ENCODE results near the gene NECAB2.

NECAB2 gene

GRCh38 chr16:83972256-83973008 is 4.4 kb downstream of the NECAB2 start:
- ATAC-seq (replicated peaks), result no peak
- DNase-seq, result no peak
- H3K27ac Mint-ChIP-seq, result no peak overlapping the region

GRCh38 chr16:83973077-83973476 is 5.0 kb downstream of the NECAB2 start:
- no peak for DNase-seq
- peaks cover 3 to 12% of the 10 kb centered on the region in 2 donors for H3K4me1 Mint-ChIP-seq
- H3K4me3 Mint-ChIP-seq, result no peak overlapping the region
- H3K27ac Mint-ChIP-seq, result no peak overlapping the region
- peaks cover 3% of the 10 kb centered on the region in 2 donors for H3K9me3 Mint-ChIP-seq
- peaks cover 53 to 80% of the 10 kb centered on the region in 2 donors for H3K27me3 Mint-ChIP-seq
- ATAC-seq (replicated peaks), result no peak
- no peaks in the 10 kb centered on the region for H3K36me3 Mint-ChIP-seq

More at GRCh38 chr16:83972256-83973008, 4.4 kb downstream of the NECAB2 start:
- Mint-ChIP-seq H3K4me3 (no peak overlapping the region), H3K9me3 (no peaks in the 10 kb centered on the region), H3K27me3 (peaks cover 56 to 81% of the 10 kb centered on the region in 2 donors), H3K4me1 (peaks cover 6 to 12% of the 10 kb centered on the region in 2 donors), H3K36me3 (peaks cover 2 to 4% of the 10 kb centered on the region in 2 donors)

DNA sequence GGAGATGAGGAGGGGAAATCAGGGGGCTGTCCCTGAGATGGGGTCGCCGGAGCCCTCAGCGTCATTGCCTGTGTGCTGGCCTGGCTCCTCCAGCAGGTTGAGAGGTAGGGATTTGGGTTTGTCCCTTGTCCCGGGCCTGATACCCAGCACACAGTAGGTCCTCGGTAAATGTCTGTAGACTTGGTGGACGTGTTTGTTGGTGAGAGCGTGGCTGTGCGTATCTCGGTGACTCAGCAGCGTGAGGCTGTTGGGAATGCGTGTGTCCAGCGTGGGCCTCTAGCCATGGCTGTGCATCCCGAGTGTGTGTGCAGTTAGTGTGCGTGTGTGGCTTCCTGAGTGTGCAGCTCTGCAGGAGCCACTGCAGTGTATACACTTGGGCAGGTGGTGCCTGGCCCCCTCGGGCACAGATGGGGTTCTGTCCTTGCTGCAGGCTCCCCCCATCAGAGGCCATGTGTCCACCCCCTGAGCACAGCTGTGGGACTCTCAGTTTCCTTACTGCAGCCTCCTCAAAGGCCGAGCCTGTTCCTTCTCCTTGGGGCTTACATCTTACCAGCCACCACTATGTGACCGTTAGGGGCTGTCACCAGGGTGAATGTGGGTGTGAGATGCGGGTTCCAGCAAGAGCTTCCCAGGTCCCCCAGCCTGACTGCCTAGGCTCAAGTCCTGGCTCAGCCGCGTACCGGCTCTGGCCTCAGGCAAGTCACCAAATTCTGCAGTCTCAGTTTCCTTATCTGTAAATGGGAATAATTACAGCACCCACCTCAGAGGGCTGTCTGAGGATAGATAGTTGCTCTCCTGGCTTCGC is 5.7 kb downstream of the NECAB2 start:
- ATAC-seq (replicated peaks), result no peak
- Mint-ChIP-seq H3K27ac (no peak overlapping the region), H3K27me3 (peaks cover 57 to 82% of the 10 kb centered on the region in 2 donors)

GRCh38 chr16:83974475-83974874 is 6.4 kb downstream of the NECAB2 start:
- peaks cover 3 to 12% of the 10 kb centered on the region in 2 donors for H3K4me1 Mint-ChIP-seq
- peaks cover 55 to 75% of the 10 kb centered on the region in 2 donors for H3K27me3 Mint-ChIP-seq
- no peak overlapping the region for H3K4me3 Mint-ChIP-seq
- peaks cover 11 to 14% of the 10 kb centered on the region in 2 donors for H3K9me3 Mint-ChIP-seq
- ATAC-seq (replicated peaks) (no peak), DNase-seq (no peak)
- no peak overlapping the region for H3K27ac Mint-ChIP-seq
- H3K36me3 Mint-ChIP-seq, result peaks cover 0 to 2% of the 10 kb centered on the region in 2 donors

More for the DNA sequence above, 5.7 kb downstream of the NECAB2 start:
- H3K36me3 Mint-ChIP-seq, result peaks cover 0 to under 1% of the 10 kb centered on the region in 2 donors
- no peak for DNase-seq
- H3K4me1 Mint-ChIP-seq, result peaks cover 3 to 12% of the 10 kb centered on the region in 2 donors
- peaks cover 7 to 10% of the 10 kb centered on the region in 2 donors for H3K9me3 Mint-ChIP-seq
- no peak overlapping the region for H3K4me3 Mint-ChIP-seq

DNA sequence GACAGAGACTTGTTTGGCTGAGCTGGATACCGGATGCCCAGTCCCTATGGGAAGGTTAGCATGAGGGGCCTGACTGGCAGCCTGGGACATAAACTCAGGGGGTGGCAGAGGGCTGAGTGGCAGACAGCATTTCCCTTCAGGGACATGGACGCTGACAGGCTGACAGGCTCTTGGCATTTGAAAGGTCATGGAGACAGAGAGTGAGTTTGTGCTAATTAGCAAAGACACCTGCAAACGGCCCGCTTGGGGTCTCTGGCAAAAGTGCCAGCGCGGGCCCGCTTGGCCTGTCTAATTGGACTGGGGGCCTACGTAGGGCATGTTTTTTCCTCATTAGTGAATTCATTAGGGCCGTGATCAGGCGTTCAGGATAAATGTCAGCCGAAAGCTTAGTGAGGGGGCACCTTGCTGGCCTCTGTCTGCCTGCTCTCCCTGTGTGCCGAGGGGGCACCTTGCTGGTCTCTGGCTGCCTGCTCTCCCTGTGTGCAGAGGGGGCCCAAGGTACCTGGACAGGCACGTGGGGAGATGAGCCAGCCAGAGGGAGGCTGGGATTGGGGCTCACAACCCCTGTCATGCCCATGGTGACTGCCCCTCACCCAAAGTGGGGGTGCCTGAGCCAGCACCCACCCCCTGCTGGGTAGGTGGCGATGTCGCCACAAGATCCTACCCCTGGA is 7.7 kb downstream of the NECAB2 start:
- peaks cover 0 to 2% of the 10 kb centered on the region in 2 donors for H3K36me3 Mint-ChIP-seq
- H3K4me3 Mint-ChIP-seq, result no peak overlapping the region
- peaks cover 49 to 64% of the 10 kb centered on the region in 2 donors for H3K27me3 Mint-ChIP-seq
- ATAC-seq (replicated peaks) (no peak), DNase-seq (no peak)
- H3K9me3 Mint-ChIP-seq, result peaks cover 11 to 14% of the 10 kb centered on the region in 2 donors
- H3K27ac Mint-ChIP-seq, result no peak overlapping the region
- peaks cover 5 to 10% of the 10 kb centered on the region in 2 donors for H3K4me1 Mint-ChIP-seq

DNA sequence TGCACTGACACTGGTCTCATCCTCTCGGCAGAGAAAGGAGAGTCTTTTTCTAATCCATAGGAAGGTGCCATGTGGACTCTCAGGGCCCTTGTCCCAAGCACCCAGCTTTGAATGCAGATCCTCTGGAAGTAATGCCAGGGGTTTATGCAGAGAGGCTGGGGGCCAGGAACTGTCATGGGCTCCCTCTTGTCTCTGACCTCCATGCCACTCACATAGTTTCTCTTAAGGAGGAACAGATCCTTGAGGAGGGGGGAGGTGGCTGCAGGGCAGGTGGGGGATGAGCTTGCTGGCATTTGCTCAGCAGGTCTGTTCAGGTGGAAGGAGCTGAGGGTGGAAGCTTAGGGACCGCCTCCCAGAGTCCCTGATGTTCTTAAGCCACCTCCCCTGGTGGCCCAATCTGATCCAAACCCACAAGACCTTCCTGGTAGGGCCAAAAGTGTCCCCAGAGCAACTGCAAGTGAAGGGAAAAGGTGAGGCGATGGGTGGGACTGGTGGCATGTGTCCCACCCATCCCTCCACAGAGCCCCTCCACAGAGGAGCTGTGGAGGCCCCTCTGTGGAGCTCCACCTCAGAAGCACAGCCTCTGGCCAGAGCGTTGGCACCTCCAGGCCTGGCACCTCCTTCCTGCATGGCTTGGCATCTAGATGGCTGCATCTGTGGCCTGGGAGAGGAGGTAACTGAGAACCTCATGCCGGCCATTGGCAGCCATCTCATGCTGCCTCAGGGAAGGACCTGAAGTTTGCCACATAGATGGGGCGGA is 9.2 kb downstream of the NECAB2 start:
- Mint-ChIP-seq H3K4me3 (no peak overlapping the region), H3K4me1 (peaks cover 7 to 15% of the 10 kb centered on the region in 2 donors), H3K9me3 (peaks cover 11 to 14% of the 10 kb centered on the region in 2 donors), H3K27ac (no peak overlapping the region), H3K27me3 (peaks cover 41 to 49% of the 10 kb centered on the region in 2 donors), H3K36me3 (peaks cover 0 to 2% of the 10 kb centered on the region in 2 donors)
- ATAC-seq (replicated peaks) (no peak), DNase-seq (no peak)

- no peak for ATAC-seq (replicated peaks)
- H3K27ac Mint-ChIP-seq, result no peak overlapping the region
- no peak overlapping the region for H3K4me3 Mint-ChIP-seq
- peaks cover 7 to 15% of the 10 kb centered on the region in 2 donors for H3K4me1 Mint-ChIP-seq
- peaks cover 11 to 14% of the 10 kb centered on the region in 2 donors for H3K9me3 Mint-ChIP-seq
- H3K36me3 Mint-ChIP-seq, result peaks cover 0 to 2% of the 10 kb centered on the region in 2 donors
- no peak for DNase-seq
- peaks cover 31 to 48% of the 10 kb centered on the region in 2 donors for H3K27me3 Mint-ChIP-seq
Measured at GRCh38 chr16:83978401-83978904, 10.4 kb downstream of the NECAB2 start.

- DNase-seq, result no peak
- Mint-ChIP-seq H3K27ac (no peak overlapping the region), H3K27me3 (peaks cover 23 to 43% of the 10 kb centered on the region in 2 donors), H3K9me3 (peaks cover 11 to 14% of the 10 kb centered on the region in 2 donors), H3K4me3 (no peak overlapping the region), H3K4me1 (peaks cover 7 to 15% of the 10 kb centered on the region in 2 donors), H3K36me3 (peaks cover 0 to 2% of the 10 kb centered on the region in 2 donors)
- no peak for ATAC-seq (replicated peaks)
Measured at GRCh38 chr16:83979441-83979840, 11.4 kb downstream of the NECAB2 start.

- no peak for DNase-seq
- peak; percentile 38 to 39 for ATAC-seq (replicated peaks)
- H3K27me3 Mint-ChIP-seq, result peaks cover 11 to 29% of the 10 kb centered on the region in 2 donors
Measured at GRCh38 chr16:83980794-83981193, 12.8 kb downstream of the NECAB2 start.

GRCh38 chr16:83981799-83982198 is 13.8 kb downstream of the NECAB2 start:
- peaks cover 11 to 14% of the 10 kb centered on the region in 2 donors for H3K9me3 Mint-ChIP-seq
- H3K27me3 Mint-ChIP-seq, result peaks cover 11 to 25% of the 10 kb centered on the region in 2 donors
- no peak overlapping the region for H3K4me3 Mint-ChIP-seq
- H3K4me1 Mint-ChIP-seq, result peaks cover 4 to 10% of the 10 kb centered on the region in 2 donors
- no peak for ATAC-seq (replicated peaks)
- peaks cover 0 to 2% of the 10 kb centered on the region in 2 donors for H3K36me3 Mint-ChIP-seq
- H3K27ac Mint-ChIP-seq, result no peak overlapping the region
- DNase-seq, result no peak

More at GRCh38 chr16:83980794-83981193, 12.8 kb downstream of the NECAB2 start:
- no peak overlapping the region for H3K27ac Mint-ChIP-seq
- H3K36me3 Mint-ChIP-seq, result peaks cover 0 to 2% of the 10 kb centered on the region in 2 donors
- H3K9me3 Mint-ChIP-seq, result peaks cover 11 to 14% of the 10 kb centered on the region in 2 donors
- H3K4me1 Mint-ChIP-seq, result peaks cover 7 to 15% of the 10 kb centered on the region in 2 donors
- H3K4me3 Mint-ChIP-seq, result no peak overlapping the region

- peaks cover 4 to 9% of the 10 kb centered on the region in 2 donors for H3K4me1 Mint-ChIP-seq
- H3K9me3 Mint-ChIP-seq, result peaks cover 6 to 8% of the 10 kb centered on the region in 2 donors
- no peak for DNase-seq
- H3K36me3 Mint-ChIP-seq, result peaks cover 0 to 2% of the 10 kb centered on the region in 2 donors
- H3K4me3 Mint-ChIP-seq, result no peak overlapping the region
- peaks cover 6 to 11% of the 10 kb centered on the region in 2 donors for H3K27me3 Mint-ChIP-seq
- H3K27ac Mint-ChIP-seq, result no peak overlapping the region
- ATAC-seq (replicated peaks), result no peak
Measured at GRCh38 chr16:83983491-83983890, 15.4 kb downstream of the NECAB2 start.

DNA sequence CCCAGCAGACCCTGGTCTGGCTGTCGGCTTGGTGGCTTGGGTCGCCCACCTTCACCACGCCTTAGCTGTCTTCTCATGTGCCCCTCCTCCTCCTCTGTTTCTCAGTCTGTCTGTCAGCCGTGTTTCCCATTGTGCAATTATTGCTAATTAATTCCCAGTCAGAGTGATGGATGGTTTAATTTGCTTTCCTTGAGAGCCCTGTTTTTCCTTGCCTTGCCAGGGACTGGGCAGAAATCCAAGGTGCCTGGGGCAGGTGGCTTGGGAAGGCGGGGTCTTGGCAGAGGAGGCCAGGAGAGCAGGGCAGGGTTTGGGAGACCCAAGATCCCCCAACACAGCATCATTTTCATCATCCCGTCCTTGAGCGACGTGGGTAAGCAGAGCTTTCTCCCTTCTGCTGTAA is 21.3 kb downstream of the NECAB2 start:
- Mint-ChIP-seq H3K27me3 (peaks cover 49 to 54% of the 10 kb centered on the region in 2 donors), H3K9me3 (peaks cover 0 to 3% of the 10 kb centered on the region in 2 donors), H3K36me3 (peaks cover 0 to 3% of the 10 kb centered on the region in 2 donors), H3K4me1 (no peaks in the 10 kb centered on the region), H3K4me3 (no peak overlapping the region), H3K27ac (no peak overlapping the region)
- DNase-seq (no peak), ATAC-seq (replicated peaks) (no peak)

DNA sequence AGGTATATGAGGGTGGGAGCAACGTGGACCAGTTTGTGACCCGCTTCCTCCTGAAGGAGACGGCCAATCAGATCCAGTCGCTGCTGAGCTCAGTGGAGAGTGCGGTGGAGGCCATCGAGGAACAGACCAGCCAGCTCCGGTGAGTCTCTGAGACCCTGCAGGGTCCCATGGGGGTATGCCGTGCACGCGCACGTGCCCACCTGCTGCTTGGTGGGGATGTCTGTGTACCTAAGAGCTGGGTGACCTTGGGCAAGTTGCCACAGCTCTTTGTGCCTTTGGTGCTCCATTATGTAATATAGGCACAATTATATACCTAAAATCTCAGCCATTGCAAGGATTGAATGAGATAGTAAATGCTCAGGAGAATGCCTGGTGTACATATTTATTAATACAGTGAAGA is 22.4 kb downstream of the NECAB2 start:
- DNase-seq (no peak), ATAC-seq (replicated peaks) (no peak)
- peaks cover 0 to 3% of the 10 kb centered on the region in 2 donors for H3K9me3 Mint-ChIP-seq
- H3K4me1 Mint-ChIP-seq, result peaks cover 0 to 3% of the 10 kb centered on the region in 2 donors
- H3K27ac Mint-ChIP-seq, result no peak overlapping the region
- peaks cover 0 to 3% of the 10 kb centered on the region in 2 donors for H3K36me3 Mint-ChIP-seq
- H3K27me3 Mint-ChIP-seq, result peaks cover 57 to 66% of the 10 kb centered on the region in 2 donors
- no peak overlapping the region for H3K4me3 Mint-ChIP-seq

All from stimulated activated naive B cell treated with anti-CD40 and anti-IgM and Interleukin-4, amounts not matched to agents 10 μg/mL and 1 μg/mL and 100 μg/mL, for 72 hours (primary cell).